Osteocyte (in vitro differentiated cells): Measurements from ENCODE around the gene ZNF787. TPM values are rescaled to one million over a fixed set of nuclear protein-coding genes. Genes with fewer than 3 reads are reported as not detected.
"Not testable (repeated sequence)": the region's sequence is repeated elsewhere in the genome, so short reads cannot be mapped to it uniquely, and the experiment has no call there.

Experiments used
- DNase-seq: peaks from one replicate; pipeline ENCODE4 v3.0.0; 2021; ENCODE audit warnings: mixed read lengths; ENCODE audit not compliant: unreplicated experiment; ENCODE audit errors: extremely low spot score
- H3K27ac Mint-ChIP-seq: one replicate; pipeline ENCODE4 v1.8.0; 2021; ENCODE audit warnings: mild to moderate bottlenecking, mixed read lengths; ENCODE audit not compliant: unreplicated experiment
- H3K27me3 Mint-ChIP-seq: one replicate; pipeline ENCODE4 v1.8.0; 2021; ENCODE audit warnings: mixed read lengths; ENCODE audit not compliant: unreplicated experiment
- H3K36me3 Mint-ChIP-seq: one replicate; pipeline ENCODE4 v1.8.0; 2021; ENCODE audit warnings: mixed read lengths; ENCODE audit not compliant: unreplicated experiment
- H3K4me1 Mint-ChIP-seq: one replicate; pipeline ENCODE4 v1.8.0; 2021; ENCODE audit warnings: mixed read lengths; ENCODE audit not compliant: unreplicated experiment
- H3K4me3 Mint-ChIP-seq: one replicate; pipeline ENCODE4 v1.8.0; 2021; ENCODE audit warnings: mild to moderate bottlenecking, moderate library complexity, mixed read lengths; ENCODE audit not compliant: unreplicated experiment
- H3K9me3 Mint-ChIP-seq: one replicate; pipeline ENCODE4 v1.8.0; 2021; ENCODE audit warnings: mixed read lengths; ENCODE audit not compliant: unreplicated experiment
- CTCF ChIP-seq: fragments of 200-600 bp; sonication (generic); IDR thresholded peaks from 2 replicates; pipeline ENCODE4 v1.5.0; 2021; ENCODE audit warnings: antibody characterized with exemption, mild to moderate bottlenecking, moderate library complexity
- total RNA-seq: library from RNA; stranded (reverse); gene quantifications from 2 replicates; pipeline ENCODE4 v1.2.1, GENCODE V29; 2021

The ZNF787 gene
- total RNA-seq, 1 donor from 2014 or later = 27.8 TPM

- peak; percentile 35 for TF ChIP-seq CTCF
- Mint-ChIP-seq H3K4me3 (no peak overlapping the region), H3K27me3 (no peaks in the 10 kb centered on the region), H3K4me1 (peaks cover 12% of the 10 kb centered on the region), H3K9me3 (no peaks in the 10 kb centered on the region), H3K36me3 (peaks cover 29% of the 10 kb centered on the region), H3K27ac (no peak overlapping the region)
- no peak for DNase-seq
These were observed 34.1 kb upstream of the ZNF787 start for GRCh38 chr19:56155124-56155687.

GRCh38 chr19:56153507-56153906 is 32.4 kb upstream of the ZNF787 start:
- Mint-ChIP-seq H3K4me1 (peaks cover 12% of the 10 kb centered on the region), H3K27me3 (no peaks in the 10 kb centered on the region), H3K9me3 (no peaks in the 10 kb centered on the region), H3K27ac (peak overlapping the region; percentile 29), H3K36me3 (peaks cover 22% of the 10 kb centered on the region), H3K4me3 (no peak overlapping the region)
- DNase-seq = no peak
- no peak for TF ChIP-seq CTCF

- Mint-ChIP-seq H3K4me3 (no peak overlapping the region), H3K27ac (no peak overlapping the region), H3K36me3 (peaks cover 24% of the 10 kb centered on the region), H3K9me3 (no peaks in the 10 kb centered on the region), H3K4me1 (peaks cover 12% of the 10 kb centered on the region), H3K27me3 (no peaks in the 10 kb centered on the region)
- TF ChIP-seq CTCF = no peak
- no peak for DNase-seq
These were observed 31.5 kb upstream of the ZNF787 start for GRCh38 chr19:56152644-56153043.

- no peaks in the 10 kb centered on the region for H3K9me3 Mint-ChIP-seq
- TF ChIP-seq CTCF = no peak
- H3K36me3 Mint-ChIP-seq = peaks cover 14% of the 10 kb centered on the region
- no peaks in the 10 kb centered on the region for H3K27me3 Mint-ChIP-seq
- peaks cover 12% of the 10 kb centered on the region for H3K4me1 Mint-ChIP-seq
- H3K27ac Mint-ChIP-seq = no peak overlapping the region
- no peak overlapping the region for H3K4me3 Mint-ChIP-seq
- no peak for DNase-seq
These were observed 29.3 kb upstream of the ZNF787 start for GRCh38 chr19:56150358-56150757.

GRCh38 chr19:56149656-56150038 is 28.6 kb upstream of the ZNF787 start:
- DNase-seq = no peak
- H3K27ac Mint-ChIP-seq = no peak overlapping the region
- no peak for TF ChIP-seq CTCF
- no peaks in the 10 kb centered on the region for H3K9me3 Mint-ChIP-seq
- H3K27me3 Mint-ChIP-seq = no peaks in the 10 kb centered on the region
- H3K36me3 Mint-ChIP-seq = peaks cover 9% of the 10 kb centered on the region
- H3K4me3 Mint-ChIP-seq = no peak overlapping the region
- H3K4me1 Mint-ChIP-seq = peaks cover 12% of the 10 kb centered on the region

- not testable (repeated sequence) for H3K27ac Mint-ChIP-seq, DNase-seq, H3K4me3 Mint-ChIP-seq, H3K27me3 Mint-ChIP-seq, H3K36me3 Mint-ChIP-seq, H3K9me3 Mint-ChIP-seq
- peaks cover 12% of the 10 kb centered on the region for H3K4me1 Mint-ChIP-seq
These were observed 28.0 kb upstream of the ZNF787 start for GRCh38 chr19:56148955-56149655.
